Activated T-helper 1 cell treated with anti-CD3 and anti-CD28 coated beads, Interleukin-12 subunit alpha, Interleukin-12 subunit beta, Interleukin-2, Interleukin-4 antibody, amounts not matched to agents 30 ng/mL and 10 ng/mL and 1 ng/mL, durations not matched to agents 14 hours and 24 hours and 36 hours (primary cell): ENCODE measurements around the gene SOS2. TPM values are rescaled to one million over a fixed set of nuclear protein-coding genes. Genes with fewer than 3 reads are reported as not detected.

Experiments
- DNase-seq: peaks from one replicate; pipeline ENCODE4 v3.0.0; 2021; ENCODE audit warnings: low spot score
- H3K27ac Mint-ChIP-seq: one replicate; pipeline ENCODE4 v1.8.0; 2021; ENCODE audit warnings: mild to moderate bottlenecking, mixed read lengths
- H3K27me3 Mint-ChIP-seq: one replicate; pipeline ENCODE4 v1.8.0; 2022; ENCODE audit warnings: mild to moderate bottlenecking, moderate library complexity, mixed read lengths; ENCODE audit not compliant: insufficient read depth
- H3K36me3 Mint-ChIP-seq: one replicate; pipeline ENCODE4 v1.8.0; 2021; ENCODE audit warnings: low read depth, mixed read lengths
- H3K4me1 Mint-ChIP-seq: one replicate; pipeline ENCODE4 v1.8.0; 2021; ENCODE audit warnings: low read depth, mixed read lengths
- H3K4me3 Mint-ChIP-seq: one replicate; pipeline ENCODE4 v1.8.0; 2021; ENCODE audit warnings: mild to moderate bottlenecking, moderate library complexity, mixed read lengths
- H3K9me3 Mint-ChIP-seq: one replicate; pipeline ENCODE4 v1.8.0; 2021; ENCODE audit warnings: mixed read lengths
- intact Hi-C: fragments of 100-400 bp; cut with micrococcal nuclease; formaldehyde crosslinking; loops from one replicate; pipeline ENCODE4 v1.15.1; 2024
- total RNA-seq: library from RNA; stranded (reverse); gene quantifications from 2 replicates; pipeline ENCODE4 v1.2.3, GENCODE V29; 2022

Gene SOS2
- total RNA-seq, 1 donor from 2014 or later, result 19.9 TPM

DNA sequence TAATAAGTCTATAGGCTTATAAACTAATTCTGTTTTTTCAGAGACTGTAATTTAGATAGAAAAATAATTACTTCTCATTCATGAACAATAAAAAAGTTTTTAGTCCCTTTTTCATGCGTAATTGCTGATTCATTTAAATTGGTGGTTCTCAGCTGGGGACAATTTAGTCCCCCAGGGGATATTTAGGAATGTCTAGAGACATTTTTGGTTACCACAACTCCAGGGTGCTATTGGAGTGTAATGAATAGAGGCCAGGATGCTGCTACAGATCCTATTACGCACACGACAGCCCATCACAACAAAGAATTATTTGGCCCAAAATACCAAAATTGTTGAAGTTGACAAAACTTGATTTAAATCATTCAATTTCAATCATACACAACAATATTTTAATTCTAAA, 92.2 kb downstream of the SOS2 start:
- Mint-ChIP-seq H3K27me3 (no peaks in the 10 kb centered on the region), H3K9me3 (no peaks in the 10 kb centered on the region), H3K27ac (no peak overlapping the region), H3K36me3 (no peaks in the 10 kb centered on the region), H3K4me3 (no peak overlapping the region), H3K4me1 (no peaks in the 10 kb centered on the region)
- intact Hi-C loops, result no loop called here
- no peak for DNase-seq

- Mint-ChIP-seq H3K4me1 (peaks cover 4% of the 10 kb centered on the region), H3K9me3 (no peaks in the 10 kb centered on the region), H3K36me3 (peaks cover 36% of the 10 kb centered on the region), H3K4me3 (no peak overlapping the region), H3K27me3 (no peaks in the 10 kb centered on the region), H3K27ac (no peak overlapping the region)
- DNase-seq, result no peak
- intact Hi-C loops, result no loop called here
These were observed 103.6 kb downstream of the SOS2 start for GRCh38 chr14:50127802-50128201.

DNA sequence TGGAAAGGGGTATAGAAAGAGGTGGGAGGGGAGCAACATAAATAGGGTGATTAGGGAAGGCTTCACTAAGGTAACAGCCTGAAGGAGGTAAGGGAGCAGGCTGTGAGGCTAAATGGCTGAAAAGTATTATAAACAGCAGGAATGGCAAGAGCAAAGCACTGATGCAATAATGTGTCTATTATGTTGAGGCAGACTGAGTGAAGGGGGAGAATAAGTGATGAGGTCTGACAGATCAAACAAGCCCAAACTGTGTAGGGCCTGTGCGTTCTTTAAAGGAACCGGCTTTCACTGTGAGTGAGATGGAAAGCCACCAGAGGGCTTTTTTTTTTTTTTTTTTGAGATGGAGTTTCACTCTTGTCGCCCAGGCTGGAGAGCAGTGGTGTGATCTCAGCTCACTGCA, 108.3 kb downstream of the SOS2 start:
- H3K27me3 Mint-ChIP-seq, result no peaks in the 10 kb centered on the region
- peaks cover 4% of the 10 kb centered on the region for H3K4me1 Mint-ChIP-seq
- DNase-seq, result no peak
- no peak overlapping the region for H3K4me3 Mint-ChIP-seq
- no peaks in the 10 kb centered on the region for H3K9me3 Mint-ChIP-seq
- intact Hi-C loops, result no loop called here
- H3K36me3 Mint-ChIP-seq, result peaks cover 30% of the 10 kb centered on the region
- H3K27ac Mint-ChIP-seq, result no peak overlapping the region

DNA sequence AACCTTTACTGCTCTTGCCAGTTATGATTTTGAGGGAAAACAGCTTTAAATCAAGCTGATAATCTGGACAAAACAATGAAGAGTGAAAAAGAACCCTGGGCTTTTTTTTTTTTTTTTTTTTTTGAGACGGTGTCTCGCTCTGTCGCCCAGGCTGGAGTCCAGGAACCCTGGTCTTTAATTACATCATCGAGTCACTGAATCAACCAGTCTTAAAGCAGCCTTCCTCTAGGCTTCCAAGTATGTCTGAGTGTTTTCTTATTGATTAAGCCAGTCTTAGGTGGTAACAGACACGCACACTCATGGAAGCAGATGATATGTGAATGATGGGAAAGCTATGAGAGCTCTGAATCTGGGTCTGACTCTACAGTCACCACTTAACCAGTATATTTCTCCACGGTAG, 109.1 kb downstream of the SOS2 start:
- Mint-ChIP-seq H3K4me3 (no peak overlapping the region), H3K9me3 (no peaks in the 10 kb centered on the region), H3K27ac (no peak overlapping the region), H3K4me1 (peaks cover 4% of the 10 kb centered on the region), H3K27me3 (no peaks in the 10 kb centered on the region), H3K36me3 (peaks cover 28% of the 10 kb centered on the region)
- DNase-seq, result no peak
- intact Hi-C loops, result no loop called here

DNA sequence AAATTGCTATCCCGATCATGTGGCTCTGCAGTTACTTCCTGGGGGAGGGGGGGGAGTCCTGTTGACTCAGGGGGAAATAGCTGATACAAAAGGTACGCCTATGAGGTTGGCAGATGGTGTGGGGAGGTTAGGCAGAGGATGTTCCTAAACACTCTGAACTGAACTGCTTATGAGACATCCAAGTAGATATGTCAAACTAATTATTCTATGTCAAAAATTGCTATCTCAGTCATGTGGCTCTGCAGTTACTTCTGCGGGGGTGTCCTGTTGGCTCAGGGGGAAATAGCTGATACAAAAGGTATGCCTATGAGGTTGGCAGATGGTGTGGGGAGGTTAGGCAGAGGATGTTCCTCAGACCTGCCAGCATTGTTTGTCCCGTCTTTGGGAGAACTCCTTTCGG, 109.9 kb downstream of the SOS2 start:
- Mint-ChIP-seq H3K9me3 (no peaks in the 10 kb centered on the region), H3K4me3 (no peak overlapping the region), H3K4me1 (peaks cover 10% of the 10 kb centered on the region), H3K36me3 (peaks cover 26% of the 10 kb centered on the region), H3K27me3 (no peaks in the 10 kb centered on the region), H3K27ac (no peak overlapping the region)
- DNase-seq, result no peak
- intact Hi-C loops, result no loop called here

DNA sequence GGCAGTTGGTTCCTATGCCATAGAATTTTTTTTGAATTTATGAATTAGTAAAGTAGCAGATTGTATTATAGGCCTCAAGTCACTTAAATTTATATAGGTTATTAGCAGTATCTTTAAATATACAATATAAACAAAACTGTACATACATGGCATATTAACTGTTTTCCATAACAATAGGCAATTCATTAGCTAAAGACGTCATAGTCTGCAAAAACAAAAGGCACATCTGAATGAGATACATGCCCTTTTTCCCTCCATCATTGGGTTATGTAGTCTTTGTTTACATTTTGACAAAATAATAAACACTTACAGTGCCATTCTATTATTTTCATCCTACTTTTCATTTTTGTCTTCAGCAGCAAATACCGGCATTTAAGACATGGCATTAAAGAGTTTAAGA, 113.9 kb downstream of the SOS2 start:
- no peaks in the 10 kb centered on the region for H3K27me3 Mint-ChIP-seq
- no peaks in the 10 kb centered on the region for H3K9me3 Mint-ChIP-seq
- H3K4me3 Mint-ChIP-seq, result peak overlapping the region; percentile 5
- H3K36me3 Mint-ChIP-seq, result peaks cover 27% of the 10 kb centered on the region
- H3K27ac Mint-ChIP-seq, result no peak overlapping the region
- no peak for DNase-seq
- intact Hi-C loops, result loop anchor here (2.0 to 5.0 kb wide), 7 partner anchors 145 to 520 kb away; partner anchors contain the start of genes DMAC2L, KLHDC2, L2HGDH and LRR1
- peaks cover 33% of the 10 kb centered on the region for H3K4me1 Mint-ChIP-seq

DNA sequence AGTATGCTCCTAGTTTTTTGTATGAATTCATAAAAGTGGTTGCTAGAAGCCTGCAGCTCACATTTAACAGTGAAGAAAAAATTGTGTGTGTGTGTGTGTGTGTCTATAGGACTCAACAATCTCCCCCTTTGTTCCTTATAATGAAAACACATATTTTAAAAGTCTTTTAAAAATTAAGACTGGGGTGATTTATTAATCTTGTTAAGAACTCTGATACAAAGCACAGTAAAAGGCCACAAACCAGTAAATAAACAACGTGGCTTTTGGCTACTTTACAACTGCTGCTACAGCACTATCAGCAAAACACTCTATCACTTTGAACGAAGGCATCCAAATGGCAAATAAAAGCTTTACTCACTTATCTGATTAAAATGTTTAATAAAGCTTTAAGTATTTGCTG, 114.4 kb downstream of the SOS2 start:
- peaks cover 33% of the 10 kb centered on the region for H3K4me1 Mint-ChIP-seq
- H3K9me3 Mint-ChIP-seq, result no peaks in the 10 kb centered on the region
- intact Hi-C loops, result loop anchor here (1.0 to 5.0 kb wide), 13 partner anchors 113 to 520 kb away; partner anchors contain the start of genes DMAC2L, KLHDC2, L2HGDH and LRR1
- H3K36me3 Mint-ChIP-seq, result peaks cover 28% of the 10 kb centered on the region
- H3K27me3 Mint-ChIP-seq, result no peaks in the 10 kb centered on the region
- no peak for DNase-seq
- H3K4me3 Mint-ChIP-seq, result peak overlapping the region; percentile 97
- H3K27ac Mint-ChIP-seq, result peak overlapping the region; percentile 98

GRCh38 chr14:50116181-50116956, 115.0 kb downstream of the SOS2 start, which contains the start of gene VCPKMT:
Gene VCPKMT (minus strand): TSS chr14:50116572. CDS start chr14:50116552, 20 bp downstream.
- Mint-ChIP-seq H3K27ac (peak within 1 kb of the TSS; percentile 98), H3K4me3 (peak within 1 kb of the TSS; percentile 97), H3K9me3 (no peaks in the 10 kb centered on the region), H3K4me1 (peaks cover 33% of the 10 kb centered on the region), H3K27me3 (no peaks in the 10 kb centered on the region), H3K36me3 (peaks cover 28% of the 10 kb centered on the region)
- intact Hi-C loops, result loop anchor here (1.0 to 5.0 kb wide), 13 partner anchors 114 to 519 kb away; partner anchors contain the start of genes DMAC2L, KLHDC2, L2HGDH and LRR1
- peak; percentile 95 for DNase-seq

- H3K4me3 Mint-ChIP-seq, result no peak overlapping the region
- no peaks in the 10 kb centered on the region for H3K27me3 Mint-ChIP-seq
- peaks cover 39% of the 10 kb centered on the region for H3K4me1 Mint-ChIP-seq
- no peak overlapping the region for H3K27ac Mint-ChIP-seq
- intact Hi-C loops, result no loop called here
- H3K9me3 Mint-ChIP-seq, result no peaks in the 10 kb centered on the region
- no peak for DNase-seq
- peaks cover 42% of the 10 kb centered on the region for H3K36me3 Mint-ChIP-seq
These were observed 117.9 kb downstream of the SOS2 start for GRCh38 chr14:50113381-50114035.

GRCh38 chr14:50110323-50111037, 120.9 kb downstream of the SOS2 start:
- H3K4me3 Mint-ChIP-seq, result no peak overlapping the region
- no peak for DNase-seq
- intact Hi-C loops, result no loop called here
- peaks cover 26% of the 10 kb centered on the region for H3K4me1 Mint-ChIP-seq
- H3K9me3 Mint-ChIP-seq, result no peaks in the 10 kb centered on the region
- peaks cover 39% of the 10 kb centered on the region for H3K36me3 Mint-ChIP-seq
- H3K27ac Mint-ChIP-seq, result no peak overlapping the region
- H3K27me3 Mint-ChIP-seq, result no peaks in the 10 kb centered on the region

- intact Hi-C loops, result no loop called here
- H3K27me3 Mint-ChIP-seq, result no peaks in the 10 kb centered on the region
- no peak for DNase-seq
- no peak overlapping the region for H3K27ac Mint-ChIP-seq
- H3K9me3 Mint-ChIP-seq, result no peaks in the 10 kb centered on the region
- H3K4me3 Mint-ChIP-seq, result no peak overlapping the region
- peaks cover 38% of the 10 kb centered on the region for H3K36me3 Mint-ChIP-seq
- H3K4me1 Mint-ChIP-seq, result peaks cover 28% of the 10 kb centered on the region
These were observed 122.0 kb downstream of the SOS2 start for GRCh38 chr14:50109342-50109741.

DNA sequence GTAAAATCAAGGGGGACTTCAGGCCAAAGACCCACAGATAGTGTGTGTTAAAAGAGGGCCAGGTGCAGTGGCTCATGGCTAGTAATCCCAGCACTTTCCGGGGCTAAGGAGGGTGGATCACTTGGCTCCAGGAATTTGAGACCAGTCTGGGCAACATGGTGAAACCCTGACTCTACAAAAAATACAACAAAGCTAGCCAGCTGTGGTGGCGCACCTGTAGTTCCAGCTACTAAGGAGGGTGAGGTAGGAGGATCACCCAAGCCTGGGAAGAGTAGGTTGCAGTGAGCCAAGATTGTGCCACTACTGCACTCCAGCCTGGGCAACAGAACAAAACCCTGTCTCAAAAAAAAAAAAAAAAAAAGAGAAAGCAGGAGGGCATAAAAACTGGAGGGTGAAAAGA, 123.5 kb downstream of the SOS2 start:
- DNase-seq, result no peak
- Mint-ChIP-seq H3K9me3 (no peaks in the 10 kb centered on the region), H3K27me3 (no peaks in the 10 kb centered on the region), H3K4me1 (peaks cover 30% of the 10 kb centered on the region), H3K36me3 (peaks cover 35% of the 10 kb centered on the region), H3K27ac (no peak overlapping the region), H3K4me3 (no peak overlapping the region)
- intact Hi-C loops, result no loop called here

GRCh38 chr14:50106178-50106577, 125.2 kb downstream of the SOS2 start:
- H3K4me3 Mint-ChIP-seq, result no peak overlapping the region
- intact Hi-C loops, result no loop called here
- no peaks in the 10 kb centered on the region for H3K9me3 Mint-ChIP-seq
- no peaks in the 10 kb centered on the region for H3K27me3 Mint-ChIP-seq
- DNase-seq, result no peak
- peaks cover 30% of the 10 kb centered on the region for H3K4me1 Mint-ChIP-seq
- no peak overlapping the region for H3K27ac Mint-ChIP-seq
- H3K36me3 Mint-ChIP-seq, result peaks cover 28% of the 10 kb centered on the region
